GM19397 (cell line): Measurements from ENCODE around the gene UNC79.

Source experiments
- ATAC-seq: cut with Tn5 transposase; IDR thresholded peaks from one replicate; pipeline ENCODE4 v1.9.1; 2021; ENCODE audit warnings: mild to moderate bottlenecking, moderate library complexity; ENCODE audit not compliant: unreplicated experiment

The UNC79 gene

DNA sequence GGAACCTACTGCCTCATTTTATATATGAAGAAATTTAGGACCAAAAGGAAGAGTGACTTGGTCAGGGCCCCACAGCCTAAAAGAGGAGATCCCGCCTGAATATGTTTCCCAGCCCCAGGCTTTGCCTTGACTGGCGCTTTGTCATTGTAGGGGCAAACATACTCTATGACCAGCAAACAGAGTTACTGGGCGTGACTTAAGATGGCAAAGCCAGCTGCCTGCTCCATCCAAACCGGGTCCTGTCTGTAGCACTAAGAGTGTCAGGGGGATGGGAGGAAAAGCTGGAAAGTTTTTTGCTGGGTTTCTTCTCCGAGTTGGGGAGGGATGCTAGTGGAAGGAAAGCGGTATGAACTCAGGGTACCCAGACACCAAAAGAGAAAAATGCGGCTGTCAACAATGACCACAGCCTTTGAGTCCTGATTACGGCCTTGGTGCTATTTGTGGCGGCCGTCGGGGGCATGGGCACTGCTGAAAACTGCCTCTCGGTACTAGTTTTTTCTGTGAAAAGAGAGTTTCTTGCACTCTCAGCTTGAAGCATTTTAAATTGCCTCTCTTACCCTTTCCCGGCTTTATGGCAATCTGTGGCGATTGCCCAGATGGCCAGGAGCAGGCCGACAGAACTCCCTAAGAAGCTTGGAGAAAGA lies 274.9 kb downstream of the UNC79 start:
- ATAC-seq: no peak

DNA sequence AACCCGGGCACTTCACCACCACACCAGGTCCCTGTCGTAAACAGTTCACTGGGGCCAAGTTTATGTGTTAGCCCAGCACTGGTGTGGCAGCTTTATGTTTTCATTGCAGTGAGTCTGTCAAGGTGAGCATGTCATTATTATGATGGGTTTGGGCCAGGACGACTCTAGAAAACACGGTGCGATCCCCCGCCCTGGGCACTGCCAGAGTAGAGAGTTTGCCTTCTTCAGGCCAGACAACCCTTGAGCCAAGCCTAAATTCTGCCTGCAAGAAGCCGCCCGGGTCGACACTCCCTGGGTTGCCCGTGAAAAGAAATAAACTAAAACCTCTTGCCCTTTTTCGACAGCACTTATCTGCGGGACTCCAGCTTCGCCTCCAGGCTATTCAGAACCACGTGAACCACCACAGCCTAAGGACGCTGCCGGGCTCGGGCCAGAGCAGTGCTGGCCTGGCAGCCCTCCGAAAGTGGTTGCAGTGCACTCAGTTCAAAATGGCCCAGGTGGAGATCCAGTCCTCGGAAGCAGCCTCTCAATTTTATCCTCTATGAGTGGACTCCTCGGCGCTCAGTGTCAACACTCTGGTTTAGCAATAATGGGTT lies 275.7 kb downstream of the UNC79 start:
- ATAC-seq: no peak

DNA sequence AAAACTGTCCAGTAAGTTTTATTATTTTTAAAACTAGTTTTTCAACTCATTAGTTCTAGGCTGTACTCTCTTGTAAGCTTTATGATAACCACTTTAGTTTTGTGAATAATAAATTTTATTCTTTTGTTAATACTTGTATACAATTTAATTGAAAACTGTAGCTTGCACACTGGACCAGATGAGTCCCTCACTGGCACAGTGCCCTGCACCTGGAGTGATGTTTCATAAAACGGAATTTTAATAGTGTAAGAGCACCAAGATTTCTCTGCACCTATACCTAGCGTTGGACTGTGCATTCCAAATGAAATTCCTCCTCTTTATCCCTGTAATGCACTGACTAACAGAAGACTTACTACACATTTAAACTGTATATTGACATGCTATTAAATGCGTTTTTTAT lies 276.7 kb downstream of the UNC79 start:
- ATAC-seq: no peak

DNA sequence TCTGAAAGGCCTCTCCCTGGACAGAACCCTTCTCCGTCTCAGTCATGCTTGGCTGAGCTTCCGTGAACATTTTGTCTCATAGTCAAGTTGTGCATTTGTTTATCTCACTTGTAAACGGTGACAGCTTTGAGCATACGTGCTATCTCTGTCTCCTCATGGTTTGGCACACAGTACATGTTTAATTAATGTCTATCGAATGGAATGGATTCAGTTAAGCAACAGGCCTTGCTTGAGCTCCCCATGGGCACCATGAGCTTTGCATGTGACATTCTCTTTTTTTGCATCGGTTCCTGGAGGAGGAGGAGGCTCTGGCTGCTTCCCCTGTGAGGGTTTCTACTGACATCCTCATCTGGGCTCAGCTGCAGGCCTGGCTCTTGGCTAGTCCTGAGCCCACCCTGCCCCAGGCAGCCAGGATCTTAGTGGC lies 277.6 kb downstream of the UNC79 start:
- ATAC-seq: no peak

DNA sequence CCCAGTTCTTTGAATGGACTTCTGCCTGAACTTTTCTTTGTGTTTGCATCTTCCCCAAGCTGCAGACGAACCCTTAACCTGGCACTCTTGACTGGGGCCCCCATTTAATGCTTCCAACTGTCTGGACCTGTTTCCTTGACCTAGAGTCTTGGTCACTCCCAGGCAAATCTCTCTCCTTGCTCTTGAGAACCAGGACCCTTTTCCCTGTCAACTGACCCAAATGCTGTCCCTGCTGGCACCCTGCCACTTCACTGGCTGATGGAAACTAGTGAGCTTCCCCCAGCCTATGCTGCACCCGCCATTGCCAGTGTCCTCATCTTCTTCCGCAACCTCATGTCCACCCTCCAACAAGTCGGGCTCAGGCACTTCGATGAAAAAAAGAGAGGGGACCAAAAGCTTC lies 278.1 kb downstream of the UNC79 start:
- no peak for ATAC-seq

DNA sequence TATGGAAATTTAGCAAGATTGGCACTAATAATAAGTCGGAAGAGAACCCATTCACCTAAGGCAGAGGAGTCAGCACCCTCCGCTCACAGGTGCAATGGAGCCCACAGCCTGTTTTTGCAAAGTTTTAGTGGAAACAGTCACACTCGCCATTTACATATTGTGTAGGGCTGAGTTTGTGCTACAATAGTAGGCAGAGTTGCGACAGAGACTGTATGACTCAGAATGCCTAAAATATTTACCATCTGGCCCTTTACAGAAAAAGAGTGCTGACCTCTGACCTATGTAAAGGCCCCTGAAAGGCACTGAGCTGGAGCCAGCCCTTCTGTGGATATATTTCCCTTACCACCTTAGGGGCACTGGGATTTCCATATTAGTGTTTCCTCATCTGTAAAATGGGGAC lies 278.5 kb downstream of the UNC79 start:
- ATAC-seq: no peak

DNA sequence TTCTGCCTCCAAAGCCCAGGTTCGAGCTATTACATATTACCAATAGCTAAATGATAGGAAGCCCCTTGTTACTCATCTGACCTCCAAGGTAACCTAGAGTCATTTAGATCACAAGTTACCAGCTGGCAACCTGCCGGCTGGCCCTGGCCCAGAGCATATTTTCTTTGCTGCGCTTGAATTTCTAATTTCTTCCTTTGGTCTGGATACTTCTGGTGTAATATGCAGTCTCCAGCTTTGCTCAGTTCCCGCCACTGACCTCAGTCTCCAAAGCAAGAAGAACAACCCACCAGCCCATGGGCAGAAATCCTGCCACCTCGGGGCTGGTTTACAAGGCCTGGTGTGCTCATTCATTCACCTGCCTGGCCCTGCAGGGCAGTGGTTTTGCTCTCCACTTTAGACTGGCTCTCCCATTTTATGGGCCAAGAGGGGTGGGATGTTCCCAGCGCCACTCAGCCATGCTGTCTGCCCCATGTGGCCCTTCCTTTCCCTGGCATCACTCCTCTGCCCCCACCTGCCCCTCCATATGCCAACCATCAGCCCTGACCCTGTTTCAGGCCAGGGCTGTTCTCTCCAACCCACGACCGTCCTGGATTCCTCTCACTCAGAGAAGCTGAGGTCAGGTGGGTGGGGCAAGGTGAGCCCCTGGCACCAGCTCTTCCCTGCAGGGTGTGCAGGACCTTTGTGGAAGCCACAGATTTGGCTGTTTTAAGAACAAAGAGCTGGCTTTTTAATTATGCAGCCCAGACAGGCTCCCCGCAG lies 281.5 kb downstream of the UNC79 start:
- ATAC-seq: no peak

DNA sequence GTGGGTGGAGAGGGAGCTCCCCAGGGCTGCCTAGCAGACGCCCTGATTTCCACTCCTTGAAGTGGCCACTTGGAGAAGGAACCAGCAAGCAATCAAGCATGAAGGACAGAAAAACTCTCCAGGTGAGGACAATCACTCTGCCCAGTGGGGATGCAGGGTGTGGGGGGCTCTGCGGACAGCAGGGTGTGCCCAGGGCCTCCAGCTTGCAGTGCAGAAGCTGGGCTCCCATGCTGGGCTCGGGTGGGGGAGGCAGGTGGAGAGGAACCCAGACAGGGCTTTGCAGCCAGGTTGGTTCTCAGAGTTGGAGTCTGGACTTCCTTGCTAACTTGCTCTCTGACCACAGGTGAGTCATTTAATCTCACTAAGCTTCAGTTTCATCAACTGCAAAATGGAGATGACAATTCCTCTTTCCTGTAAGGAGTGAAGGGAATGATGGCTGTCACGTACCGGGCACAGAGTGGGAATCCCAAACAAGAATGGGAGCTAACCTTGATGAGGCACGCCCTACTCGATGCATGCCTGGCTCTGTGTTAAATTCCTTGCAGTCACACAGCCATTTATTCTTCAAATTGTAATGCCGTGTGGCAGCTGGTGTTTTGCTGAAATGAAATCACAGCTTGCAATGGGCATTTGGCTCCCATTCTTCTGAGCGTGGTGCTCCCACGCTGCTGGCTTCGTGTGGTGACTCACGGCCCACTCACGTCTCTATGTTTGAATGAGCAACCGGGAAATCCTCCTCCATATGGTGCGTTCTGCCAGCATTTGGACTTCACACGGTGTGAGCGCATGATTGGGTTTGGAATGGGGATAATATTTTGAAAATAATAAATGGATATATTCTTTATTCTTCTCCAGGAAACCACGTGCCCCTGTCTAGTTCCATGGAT lies 282.3 kb downstream of the UNC79 start:
- ATAC-seq: no peak

DNA sequence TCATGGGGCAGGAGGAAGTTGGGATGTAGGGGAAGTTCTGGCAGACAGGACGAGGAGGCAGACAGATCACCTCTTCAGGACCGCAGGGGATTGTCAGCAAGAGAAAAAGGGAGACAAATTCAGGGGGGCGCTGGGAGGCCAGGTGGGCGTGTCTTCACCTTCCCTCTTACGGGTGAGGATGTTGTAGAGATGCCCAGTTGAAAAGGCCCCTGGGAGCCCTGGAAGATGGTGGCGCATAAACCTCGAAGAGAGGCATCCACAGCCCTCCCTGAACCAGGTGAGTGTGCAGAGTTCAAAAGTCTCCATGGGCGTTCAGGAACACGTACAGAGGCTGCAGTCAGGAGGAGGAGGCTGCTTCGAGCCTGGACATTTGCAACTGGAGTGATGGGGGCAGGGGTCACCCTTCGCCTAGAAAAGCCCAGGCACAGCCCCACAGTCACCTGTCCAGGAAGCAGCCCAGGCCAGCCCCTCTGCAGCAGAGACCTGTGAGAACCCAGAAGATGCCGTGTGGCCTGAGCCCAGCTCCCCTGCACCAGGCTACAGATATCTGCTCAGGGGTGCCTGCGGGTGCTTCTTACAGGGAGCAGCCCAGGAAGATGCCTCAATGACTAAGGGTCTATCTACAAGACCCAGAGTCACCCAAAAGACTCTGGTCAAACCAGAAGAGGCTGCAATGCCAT lies 283.1 kb downstream of the UNC79 start:
- no peak for ATAC-seq

DNA sequence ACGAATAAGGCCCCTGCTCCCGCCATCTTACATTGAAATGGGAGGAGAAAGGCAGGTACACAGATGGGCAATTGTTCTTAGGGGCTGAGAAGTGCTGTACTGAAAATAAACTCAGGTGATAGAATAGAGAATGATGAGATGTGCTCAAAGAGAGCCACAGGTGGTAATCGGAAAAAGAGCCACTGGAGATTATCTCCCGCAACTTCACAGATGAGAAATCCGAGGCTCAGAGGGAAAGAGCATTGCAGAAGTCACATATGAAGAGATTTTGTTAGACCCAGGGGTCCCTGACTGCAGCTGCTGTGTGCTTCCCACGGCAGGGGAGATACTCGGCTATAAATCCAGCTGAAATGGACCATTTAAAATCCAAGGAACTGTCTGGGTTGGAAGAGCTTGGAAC lies 283.9 kb downstream of the UNC79 start:
- ATAC-seq: no peak

DNA sequence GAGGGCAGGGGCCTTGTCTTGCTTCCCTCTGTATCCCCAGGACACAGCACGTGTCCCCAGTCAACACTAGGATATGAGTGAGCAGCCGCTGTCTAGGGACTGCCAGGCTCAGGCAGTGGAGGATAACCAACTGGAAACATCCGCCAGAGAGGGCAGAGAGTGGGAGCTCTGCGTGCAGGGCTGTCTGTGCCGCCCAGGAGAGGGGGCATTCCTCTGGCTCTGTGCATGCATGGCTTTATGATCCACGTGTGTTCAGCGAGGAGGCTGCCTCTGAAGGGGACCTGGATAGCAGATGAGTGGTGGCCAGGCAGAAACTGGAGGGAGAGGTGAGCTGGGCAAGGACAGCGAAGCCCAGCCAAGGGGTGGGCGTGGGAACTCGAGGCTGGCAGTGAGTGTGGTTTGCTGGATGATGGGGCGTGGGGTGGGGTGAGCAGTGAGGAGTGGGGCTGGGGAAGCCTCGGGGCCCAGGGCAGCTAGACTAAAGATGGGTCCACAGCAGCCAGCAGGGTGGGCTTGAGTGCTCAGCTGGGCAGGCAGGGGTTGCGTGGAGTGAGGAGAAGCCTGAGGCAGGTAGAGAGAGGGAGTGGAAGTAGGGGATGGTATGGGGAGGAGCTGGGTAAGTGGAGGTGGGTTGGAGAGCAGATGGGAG lies 284.7 kb downstream of the UNC79 start:
- ATAC-seq: no peak

DNA sequence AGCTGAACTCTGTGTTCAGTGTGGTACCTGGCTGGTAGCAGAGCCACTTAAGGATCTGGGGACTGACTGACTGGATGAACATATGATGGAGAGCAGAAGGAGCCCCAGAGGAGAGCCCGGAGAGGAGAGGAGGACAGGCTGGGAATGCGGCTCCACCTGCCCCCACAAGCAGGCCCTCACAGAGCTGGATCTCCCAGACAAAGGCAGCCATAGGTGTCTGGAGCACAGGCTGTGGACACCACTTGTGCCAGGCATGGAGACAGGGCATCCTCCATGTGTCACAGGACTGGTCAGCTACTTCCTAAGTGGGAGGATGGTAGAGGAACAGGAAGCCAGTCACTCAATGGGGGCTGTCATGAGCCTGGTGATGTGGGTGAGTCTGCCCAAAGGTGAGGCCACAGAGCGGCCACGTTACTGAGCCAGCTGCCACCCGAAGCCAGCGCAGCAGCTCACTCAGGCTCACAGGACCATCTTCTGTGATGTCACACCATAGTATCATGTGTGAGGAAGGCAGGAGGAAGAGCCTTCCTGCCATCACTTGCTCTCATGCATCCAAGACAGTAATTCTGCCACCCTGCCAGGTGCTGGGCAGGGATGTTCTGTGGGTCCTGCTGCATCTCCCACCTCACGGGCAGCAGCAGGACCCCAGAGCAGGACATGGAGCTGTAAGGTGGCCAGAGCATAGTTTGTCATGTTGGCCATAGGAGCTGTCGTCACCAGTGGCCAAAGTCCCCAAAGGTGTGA lies 285.4 kb downstream of the UNC79 start:
- no peak for ATAC-seq

DNA sequence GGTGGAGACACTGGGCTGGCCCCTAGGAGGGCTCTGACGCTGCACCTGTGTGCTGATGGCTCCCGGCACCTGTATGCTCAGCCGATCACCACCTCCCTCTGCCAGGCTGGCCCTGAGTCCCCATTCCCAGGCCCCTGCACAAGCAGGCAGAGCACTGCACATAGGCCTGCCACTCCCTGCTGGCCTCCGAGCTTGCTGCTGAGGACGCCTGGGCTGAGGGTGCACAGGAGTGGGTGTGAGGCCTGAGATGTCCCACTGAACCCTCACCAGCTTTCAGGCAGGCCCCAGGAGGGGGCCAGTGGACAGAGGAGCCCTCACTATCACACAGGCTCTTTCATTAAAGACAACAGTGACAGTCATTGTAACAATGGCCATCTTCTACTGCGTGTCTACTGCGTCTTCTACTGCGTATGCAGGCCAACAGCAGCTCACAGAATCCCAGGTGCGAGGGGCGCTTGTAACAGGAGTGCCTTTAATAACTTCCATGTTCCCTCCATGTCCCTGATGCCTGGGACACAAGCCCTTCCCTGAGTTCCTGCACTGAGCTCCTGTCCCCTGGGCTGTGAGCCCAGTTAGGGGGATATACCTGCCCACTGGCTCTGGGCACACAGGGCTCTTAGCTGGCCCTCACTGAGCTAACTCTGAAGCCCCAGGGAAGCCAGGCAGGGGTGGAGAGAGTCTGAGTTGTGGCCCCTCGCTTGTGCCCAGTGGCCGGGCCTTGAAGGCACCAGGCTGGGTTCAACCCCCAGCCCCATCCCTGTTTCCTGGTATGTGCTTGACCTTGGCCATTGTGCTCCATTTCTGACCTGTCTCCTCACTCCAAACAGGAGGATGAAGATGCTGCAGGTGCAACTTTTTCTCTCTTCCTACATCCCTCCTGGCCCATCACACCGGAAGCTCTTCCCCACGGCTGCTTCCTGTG lies 286.3 kb downstream of the UNC79 start:
- no peak for ATAC-seq

DNA sequence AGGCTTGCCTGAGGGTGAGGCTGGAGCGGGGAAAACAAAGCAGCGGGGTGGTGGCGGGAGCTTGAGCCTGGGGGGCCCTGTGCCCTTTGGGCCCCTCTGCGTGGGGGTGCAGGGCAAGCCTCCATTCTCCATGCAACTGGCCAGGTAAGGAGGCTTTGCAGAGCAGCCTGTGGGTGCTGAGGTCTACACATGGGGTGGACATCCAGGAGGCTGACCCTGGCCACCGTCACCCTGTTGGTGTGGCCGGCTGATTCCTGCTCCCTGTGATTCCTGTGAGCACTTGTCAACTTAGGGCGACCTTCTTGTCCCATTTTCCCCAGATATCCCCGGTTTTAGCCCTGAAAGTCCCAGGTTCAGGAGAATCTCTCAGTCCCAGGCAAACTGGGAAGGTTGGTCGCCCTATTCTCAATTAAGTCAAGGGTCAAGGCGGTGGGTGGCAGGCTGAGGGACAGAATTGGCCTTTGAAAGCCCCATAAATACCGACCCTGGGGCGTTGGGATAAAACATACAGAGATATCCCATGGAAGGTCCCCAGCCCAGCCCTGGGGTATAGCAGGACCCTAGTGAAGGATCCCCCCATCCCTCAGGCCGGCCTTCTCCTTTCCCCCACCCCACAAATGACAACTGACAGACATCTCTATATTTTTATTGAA lies 287.1 kb downstream of the UNC79 start:
- no peak for ATAC-seq

DNA sequence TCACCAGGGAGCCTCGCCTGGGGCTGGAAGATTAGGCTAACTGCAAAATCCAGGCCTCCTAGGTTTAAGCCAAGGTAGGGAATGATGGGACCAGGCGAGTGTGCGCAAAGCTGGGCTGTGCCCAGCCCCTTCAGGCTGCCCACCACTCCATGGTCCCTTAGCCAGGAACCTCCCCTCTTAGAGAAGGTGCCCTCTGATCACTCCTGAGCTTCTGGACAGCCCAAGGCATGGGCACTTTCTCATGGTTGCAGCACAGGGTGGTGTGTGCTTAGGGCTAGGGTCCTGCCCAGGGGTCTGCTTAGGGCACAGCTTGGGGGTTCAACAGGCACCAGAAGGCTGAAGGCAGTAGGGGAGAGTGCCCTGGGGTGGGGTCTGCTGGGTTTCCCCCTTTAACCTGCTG lies 288.5 kb downstream of the UNC79 start:
- ATAC-seq: no peak

DNA sequence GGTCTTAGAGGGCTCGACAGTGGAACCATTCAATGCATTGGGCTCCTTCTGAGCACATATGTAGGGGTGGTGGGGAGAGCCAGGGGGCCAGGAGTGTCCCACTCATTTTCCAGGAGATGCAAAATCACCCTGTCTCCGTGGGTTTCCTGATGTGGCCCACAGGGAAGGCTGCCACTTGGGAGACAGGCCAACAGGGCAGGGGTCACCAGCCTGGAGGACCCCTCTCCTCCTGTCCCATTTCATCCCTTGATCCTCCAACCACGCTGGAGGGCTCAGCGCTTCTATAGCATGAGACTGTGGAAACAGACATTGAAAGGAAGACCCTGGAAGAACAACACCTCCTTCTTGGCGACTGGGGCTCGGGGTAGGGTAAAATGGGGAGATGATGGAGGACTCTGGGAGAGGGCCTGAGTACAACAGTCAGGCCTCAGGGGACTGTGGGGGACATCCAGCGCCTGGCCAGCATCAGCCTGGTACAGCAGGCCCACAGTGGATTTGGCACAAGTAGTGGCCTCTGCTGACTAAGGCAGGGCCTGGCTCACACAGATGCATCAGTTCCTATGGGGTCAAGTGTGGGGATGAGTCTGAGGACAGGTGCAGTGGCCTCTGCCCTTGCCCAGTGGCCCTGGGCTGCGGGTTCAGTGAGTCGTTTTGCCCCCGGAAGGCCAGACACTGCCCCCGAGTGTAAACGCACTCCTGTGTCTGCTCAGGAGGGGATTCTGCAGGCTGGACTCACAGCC lies 289.5 kb downstream of the UNC79 start:
- ATAC-seq: no peak

DNA sequence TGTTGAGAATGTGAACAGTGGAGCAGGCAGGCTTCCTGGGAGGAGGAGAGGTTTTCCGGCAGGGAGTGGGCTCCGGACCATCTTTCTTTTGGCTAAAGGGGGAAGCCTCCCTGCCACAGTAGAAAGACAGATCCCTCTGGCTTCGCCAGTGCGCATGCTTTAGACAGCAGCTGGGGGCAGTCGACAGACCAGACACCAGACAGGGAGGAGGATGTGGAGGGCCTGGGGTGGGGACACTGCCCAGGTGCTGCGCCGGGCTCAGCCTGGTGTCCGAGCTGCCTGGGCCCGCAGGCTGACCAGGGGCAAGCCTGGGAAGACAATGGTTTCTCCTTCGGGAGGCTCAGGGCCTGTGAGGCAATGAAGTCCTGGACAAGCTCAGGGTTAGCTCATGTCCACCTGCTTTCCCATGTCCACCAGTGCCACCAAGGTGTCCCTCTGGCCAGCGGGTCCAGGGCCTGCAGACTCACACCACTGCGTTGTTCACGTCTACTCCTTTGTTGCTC lies 290.3 kb downstream of the UNC79 start:
- ATAC-seq: no peak
